ENCODE measurements around the gene TGFB1. TPM values are rescaled to one million over a fixed set of nuclear protein-coding genes. Genes with fewer than 3 reads are reported as not detected.

TGFB1 gene
- polyA plus RNA-seq, 1 experiment, result 4.9 TPM

- TF ChIP-seq CTCF (IDR thresholded peaks at IDR 0.05; ENCODE audit: low read depth, low read length), result no peak
- ChIA-PET CTCF (interaction anchor here (0.6 to 2.9 kb wide), 35 partner anchors 8 to 590 kb away, joined by 3 to 72 read pairs (median 4); partner anchors contain the start of genes DMAC2 and RAB4B), POLR2A (interaction anchor here (0.7 to 1.8 kb wide), 7 partner anchors 8 to 55 kb away, joined by 4 to 8 read pairs (median 5); partner anchors contain the start of genes B9D2 and TGFB1)
- no peaks in the 10 kb centered on the region for H3K9me3 ChIP-seq (ENCODE audit: control insufficient read depth, insufficient read depth, low read length)
- peak overlapping the region; percentile 98 for H3K27ac ChIP-seq (ENCODE audit: low read depth, low read length)
- H3K4me3 ChIP-seq (ENCODE audit: low read depth, low read length), result peak overlapping the region; percentile 93
- H3K27me3 ChIP-seq (ENCODE audit: control insufficient read depth, insufficient read depth, low read length), result no peaks in the 10 kb centered on the region
- no peak for DNase-seq (ENCODE audit: low read depth, low spot score)
Observed at GRCh38 chr19:41309180-41310032, 44.3 kb downstream of the TGFB1 start.

- TF ChIP-seq CTCF (IDR thresholded peaks at IDR 0.05; ENCODE audit: low read depth, low read length), result peak; percentile 97
- ChIA-PET CTCF (interaction anchor here (0.6 to 2.9 kb wide), 38 partner anchors 9 to 591 kb away, joined by 3 to 72 read pairs (median 4); partner anchors contain the start of genes AXL, DMAC2 and RAB4B), POLR2A (interaction anchor here (0.6 to 1.2 kb wide), 6 partner anchors 9 to 44 kb away, joined by 3 to 8 read pairs (median 4); no protein-coding TSS in a partner anchor)
- peak overlapping the region; percentile 93 for H3K4me3 ChIP-seq (ENCODE audit: low read depth, low read length)
- peak; percentile 69 for DNase-seq (ENCODE audit: low read depth, low spot score)
- no peaks in the 10 kb centered on the region for H3K9me3 ChIP-seq (ENCODE audit: control insufficient read depth, insufficient read depth, low read length)
- peak overlapping the region; percentile 47 for H3K27ac ChIP-seq (ENCODE audit: low read depth, low read length)
- H3K27me3 ChIP-seq (ENCODE audit: control insufficient read depth, insufficient read depth, low read length), result no peaks in the 10 kb centered on the region
Observed at GRCh38 chr19:41308450-41309179, 45.1 kb downstream of the TGFB1 start.

- Histone ChIP-seq H3K9me3 (ENCODE audit: control insufficient read depth, insufficient read depth, low read length) (no peaks in the 10 kb centered on the region), H3K27me3 (ENCODE audit: control insufficient read depth, insufficient read depth, low read length) (no peaks in the 10 kb centered on the region), H3K4me3 (ENCODE audit: low read depth, low read length) (no peak overlapping the region), H3K27ac (ENCODE audit: low read depth, low read length) (peak overlapping the region; percentile 42)
- POLR2A ChIA-PET, result interaction anchor here (0.6 to 1.2 kb wide), 3 partner anchors 10 to 45 kb away, joined by 3 to 5 read pairs (median 4); no protein-coding TSS in a partner anchor
- DNase-seq (ENCODE audit: low read depth, low spot score), result no peak
- CTCF ChIA-PET, result interaction anchor here (0.5 to 2.9 kb wide), 18 partner anchors 9 to 886 kb away, joined by 3 to 72 read pairs (median 6); partner anchors contain the start of gene AXL
- no peak for TF ChIP-seq CTCF (IDR thresholded peaks at IDR 0.05; ENCODE audit: low read depth, low read length)
Observed at GRCh38 chr19:41307954-41308449, 45.7 kb downstream of the TGFB1 start.

GRCh38 chr19:41307090-41307875 lies 46.4 kb downstream of the TGFB1 start:
- H3K9me3 ChIP-seq (ENCODE audit: control insufficient read depth, insufficient read depth, low read length), result no peaks in the 10 kb centered on the region
- no peaks in the 10 kb centered on the region for H3K27me3 ChIP-seq (ENCODE audit: control insufficient read depth, insufficient read depth, low read length)
- ChIA-PET POLR2A (no interaction called here), CTCF (interaction anchor here (0.5 to 2.9 kb wide), 10 partner anchors 10 to 887 kb away, joined by 3 to 72 read pairs (median 7); no protein-coding TSS in a partner anchor)
- no peak for DNase-seq (ENCODE audit: low read depth, low spot score)
- no peak overlapping the region for H3K4me3 ChIP-seq (ENCODE audit: low read depth, low read length)
- no peak for TF ChIP-seq CTCF (IDR thresholded peaks at IDR 0.05; ENCODE audit: low read depth, low read length)
- no peak overlapping the region for H3K27ac ChIP-seq (ENCODE audit: low read depth, low read length)

Measured in AG04450 (cell line).